GM18511 (cell line): ENCODE data around the gene PTOV1.

Experiments used
- ATAC-seq: cut with Tn5 transposase; IDR thresholded peaks from one replicate; pipeline ENCODE4 v1.9.1; 2021; ENCODE audit warnings: mild to moderate bottlenecking, moderate library complexity; ENCODE audit not compliant: unreplicated experiment

The PTOV1 gene

DNA sequence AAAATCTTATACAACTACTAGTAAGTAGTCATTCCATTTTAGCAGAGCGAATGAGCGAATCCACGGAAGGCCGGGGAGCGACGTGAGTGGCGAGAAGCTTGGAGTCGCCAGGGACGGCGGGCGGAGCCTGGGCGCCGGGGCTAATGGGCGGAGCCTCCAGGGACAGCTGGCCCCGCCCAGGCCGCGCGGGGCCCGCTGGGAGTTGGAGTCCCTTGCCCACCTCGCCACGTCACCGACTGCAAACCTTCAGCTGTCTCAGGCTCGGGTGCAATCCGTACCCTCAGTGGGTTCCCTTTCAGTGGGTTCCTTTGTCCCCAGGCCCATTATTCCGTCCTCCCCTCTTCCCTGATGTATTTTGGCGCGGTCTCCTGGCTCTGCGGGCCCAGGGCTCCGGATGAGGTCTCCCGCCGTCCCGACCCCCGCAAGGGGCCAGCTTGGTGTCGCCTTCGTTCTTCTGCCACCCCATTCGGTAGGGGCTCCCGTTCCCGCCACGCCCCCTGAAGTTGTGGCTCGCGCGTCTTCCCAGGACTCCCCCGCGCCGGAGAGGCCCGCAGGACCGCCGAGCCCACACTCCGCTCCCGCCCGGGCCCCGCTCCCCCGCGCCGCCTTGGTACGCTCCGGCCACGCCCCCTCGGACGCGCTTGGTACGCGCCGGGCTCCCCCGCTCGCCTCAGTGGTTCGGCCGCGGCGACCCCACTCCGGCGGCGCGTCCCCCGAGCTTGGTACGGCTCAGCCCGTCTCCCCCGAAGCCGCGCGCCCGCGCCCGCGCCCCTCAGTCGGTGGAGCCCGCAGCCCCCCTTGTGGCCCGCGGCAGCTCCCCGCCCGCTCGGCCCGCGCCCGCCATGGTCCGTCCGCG is at the start of gene PTOV1:
PTOV1 (plus strand) TSS at position 673 of the 856 bp plus-strand sequence.
- peak; percentile 80 for ATAC-seq

- no peak for ATAC-seq
These were observed 49.5 kb upstream of the PTOV1 start for GRCh38 chr19:49801401-49801888.

DNA sequence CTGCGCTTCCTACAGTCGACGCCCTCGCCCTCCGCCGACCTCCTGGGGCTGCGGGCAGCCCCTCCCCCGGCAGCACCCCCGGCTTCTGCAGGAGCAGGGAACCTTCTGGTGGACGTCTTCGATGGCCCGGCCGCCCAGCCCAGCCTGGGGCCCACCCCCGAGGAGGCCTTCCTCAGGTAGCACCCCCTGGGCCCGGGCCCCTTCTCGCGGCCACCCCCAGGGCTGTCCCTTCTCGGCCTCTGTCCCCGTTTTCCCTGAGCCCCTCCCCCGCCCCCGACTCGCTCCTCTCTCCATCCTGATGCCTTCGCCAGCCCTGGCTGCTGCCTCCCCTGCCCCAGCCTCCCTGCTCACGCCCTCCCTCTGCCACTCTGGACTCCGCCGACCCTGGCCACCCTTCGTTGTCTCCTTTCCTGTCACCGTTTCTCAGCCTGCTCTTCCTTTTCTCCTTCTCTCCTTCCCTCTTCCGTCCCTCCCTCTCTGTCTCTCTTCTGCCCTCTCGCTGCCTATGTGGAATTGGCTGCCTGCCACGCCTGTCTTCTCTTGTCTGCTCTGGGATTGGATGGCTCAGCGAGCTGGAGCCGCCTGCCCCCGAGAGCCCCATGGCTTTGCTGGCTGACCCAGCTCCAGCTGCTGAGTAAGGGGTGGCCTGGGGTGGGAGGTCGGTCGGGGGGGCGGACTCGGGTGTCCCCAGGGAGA is 48.8 kb upstream of the PTOV1 start:
- ATAC-seq, result no peak

GRCh38 chr19:49802836-49803528 is 48.0 kb upstream of the PTOV1 start:
- ATAC-seq, result no peak

DNA sequence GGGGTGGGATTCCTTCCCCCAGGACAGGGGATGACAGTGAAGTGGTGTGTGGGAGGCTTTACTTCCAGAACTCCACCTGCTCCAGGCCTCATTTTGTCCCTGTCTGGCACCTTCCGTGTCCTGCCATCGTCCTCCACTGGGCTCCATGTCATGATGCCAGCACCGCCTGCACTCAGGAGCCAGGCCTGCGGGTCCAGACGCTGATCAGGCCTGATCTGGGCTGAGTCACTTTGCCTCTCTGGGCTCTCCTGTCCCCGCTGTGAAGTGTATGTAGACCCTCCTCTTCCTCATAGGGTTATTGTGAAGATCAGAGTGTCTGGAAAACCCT is 47.5 kb upstream of the PTOV1 start:
- no peak for ATAC-seq

DNA sequence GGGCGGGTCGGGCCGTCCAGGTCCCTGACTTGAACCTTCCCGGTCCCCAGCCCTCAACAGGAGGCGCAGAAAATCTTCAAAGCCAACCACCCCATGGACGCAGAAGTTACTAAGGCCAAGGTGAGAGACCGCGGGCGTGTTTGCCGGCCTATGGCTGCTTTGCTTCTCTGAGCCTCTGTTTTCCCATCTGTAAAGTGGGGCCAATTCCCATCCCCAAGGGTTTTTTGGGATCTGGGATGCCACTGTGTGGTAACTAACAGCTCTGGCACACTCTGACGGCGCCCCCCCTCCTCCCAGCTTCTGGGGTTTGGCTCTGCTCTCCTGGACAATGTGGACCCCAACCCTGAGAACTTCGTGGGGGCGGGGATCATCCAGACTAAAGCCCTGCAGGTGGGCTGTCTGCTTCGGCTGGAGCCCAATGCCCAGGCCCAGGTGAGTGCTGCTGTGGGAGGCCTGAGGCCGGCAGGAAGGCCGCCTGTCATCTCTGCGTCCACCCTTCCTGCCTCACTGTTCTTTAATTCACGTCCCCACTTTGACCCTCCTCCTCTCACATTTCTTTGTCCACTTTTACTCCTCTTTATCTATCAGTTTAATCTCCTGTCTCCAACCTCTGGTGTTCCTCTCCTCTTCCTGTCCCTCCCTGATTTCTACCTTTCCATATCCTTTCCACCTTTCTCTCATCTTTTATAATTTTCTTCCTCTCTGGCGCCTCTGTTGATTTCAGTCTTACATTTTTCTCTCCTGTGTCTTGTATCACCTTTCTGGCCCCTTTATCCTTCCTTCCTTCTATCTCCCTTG is 44.9 kb upstream of the PTOV1 start:
- no peak for ATAC-seq

- ATAC-seq, result no peak
These were observed 44.4 kb upstream of the PTOV1 start for GRCh38 chr19:49806620-49806959.

- ATAC-seq, result no peak
These were observed 43.7 kb upstream of the PTOV1 start for GRCh38 chr19:49807058-49807903.

DNA sequence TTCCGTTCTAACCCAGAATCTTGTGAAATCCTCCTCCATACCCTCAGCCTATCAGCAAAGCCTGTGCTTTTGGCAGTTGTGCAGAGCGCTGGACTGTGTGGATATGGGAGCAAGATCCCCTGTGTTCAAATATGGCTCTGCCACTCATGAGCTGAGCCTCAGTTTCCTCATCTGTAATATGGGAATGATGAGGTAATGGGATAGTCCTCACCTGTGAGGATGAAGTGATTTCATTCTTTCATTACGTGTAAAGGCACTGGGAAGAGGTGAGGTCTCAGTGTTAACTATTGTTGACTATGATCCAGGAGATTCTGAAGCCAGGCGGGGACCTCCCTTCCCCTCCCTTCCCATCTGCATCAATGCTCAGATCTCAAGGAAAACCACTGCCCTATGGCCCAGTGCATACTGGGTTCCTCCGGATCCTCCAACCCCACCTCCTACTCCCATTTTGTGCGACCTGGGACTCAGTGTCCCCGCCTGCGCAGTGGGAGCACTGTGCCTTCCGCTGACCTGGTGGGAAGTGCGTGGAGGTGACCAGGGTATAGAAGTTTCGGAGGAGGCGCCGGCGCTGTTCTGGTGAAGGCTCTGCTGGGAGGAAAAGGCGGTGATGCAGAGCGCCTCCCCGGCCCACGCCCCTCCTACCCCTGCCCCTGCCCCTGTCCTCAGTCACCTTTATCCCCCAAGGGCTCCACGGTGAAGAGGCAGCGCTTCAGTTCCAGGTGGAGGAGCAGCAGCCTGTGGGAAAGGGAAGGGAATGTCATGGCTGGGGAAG is 42.9 kb upstream of the PTOV1 start:
- no peak for ATAC-seq

- ATAC-seq, result no peak
These were observed 42.2 kb upstream of the PTOV1 start for GRCh38 chr19:49808711-49809159.

DNA sequence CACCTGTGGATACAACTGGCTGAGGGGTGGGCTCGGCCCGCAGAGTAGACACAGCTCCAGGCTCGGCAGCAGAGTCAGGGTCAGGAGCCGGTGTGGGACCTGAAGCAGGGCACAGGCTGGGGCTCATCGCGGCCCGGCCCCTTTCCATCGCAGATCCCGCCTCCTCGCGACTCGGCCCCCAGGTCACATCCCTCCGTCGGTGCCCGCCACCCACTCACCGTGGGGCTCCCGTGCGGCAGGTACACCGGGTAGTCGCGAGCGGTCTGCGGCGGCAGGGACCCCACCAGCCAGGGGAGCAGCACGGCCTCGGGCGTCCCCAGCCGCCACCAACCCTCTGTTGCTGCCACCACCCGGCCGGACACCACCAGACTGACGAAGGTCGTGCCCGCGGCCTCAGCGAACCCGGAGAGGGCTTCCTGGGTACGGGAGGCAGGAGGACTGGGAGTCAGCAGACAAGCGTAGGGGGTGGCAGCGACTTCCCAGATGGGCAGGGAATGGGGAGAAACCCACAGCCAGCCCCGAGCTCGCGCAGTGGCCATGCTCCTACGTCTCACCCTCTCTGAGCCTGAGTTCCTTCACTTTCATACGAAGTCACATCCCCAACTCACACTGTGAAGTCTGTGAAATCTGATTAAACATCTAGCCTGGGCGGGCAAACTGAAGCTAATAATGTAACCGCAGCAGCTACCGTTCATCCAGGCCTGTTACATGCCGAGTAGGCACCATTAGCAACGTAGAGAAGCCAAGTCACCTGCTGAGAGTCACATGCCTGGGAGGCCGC is 41.6 kb upstream of the PTOV1 start:
- ATAC-seq, result no peak

- no peak for ATAC-seq
These were observed 41.0 kb upstream of the PTOV1 start for GRCh38 chr19:49809941-49810389.

- ATAC-seq, result no peak
These were observed 39.6 kb upstream of the PTOV1 start for GRCh38 chr19:49811328-49811727.

DNA sequence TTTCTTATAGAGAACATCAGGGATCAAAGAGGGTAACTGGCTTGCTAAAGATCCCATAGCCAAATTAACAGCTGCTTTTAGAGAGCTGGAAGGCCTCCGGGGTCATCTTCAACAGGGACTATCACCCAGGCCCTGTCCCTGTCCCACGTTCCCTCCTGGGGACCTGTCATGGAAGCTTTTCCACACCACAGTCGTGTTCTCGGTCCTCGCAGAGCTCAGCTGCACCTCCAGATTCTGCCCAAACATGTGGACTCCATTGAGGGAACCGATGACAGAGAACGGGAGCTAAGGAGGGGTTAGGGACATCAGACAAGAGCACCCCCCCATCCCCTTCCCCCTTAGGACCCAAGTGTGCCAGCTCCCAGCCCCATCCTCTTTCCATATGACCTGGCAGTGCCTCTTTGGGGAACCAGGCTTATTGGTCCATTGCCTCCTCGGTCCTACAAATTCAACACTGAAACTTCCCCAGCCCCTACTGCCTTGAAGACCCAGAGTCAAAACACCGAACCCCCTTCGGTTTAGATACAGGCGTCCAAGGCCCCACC is 38.4 kb upstream of the PTOV1 start:
- no peak for ATAC-seq

GRCh38 chr19:49812997-49813861 is 37.7 kb upstream of the PTOV1 start, which contains the start of gene FUZ:
FUZ (minus strand) TSS chr19:49813292; CDS start chr19:49813106, 186 bp downstream.
- ATAC-seq, result peak; percentile 59

GRCh38 chr19:49814010-49814409 is 36.9 kb upstream of the PTOV1 start:
- ATAC-seq, result no peak

- ATAC-seq, result no peak
These were observed 34.4 kb upstream of the PTOV1 start for GRCh38 chr19:49816590-49816989.
